22Rv1 (cell line): ENCODE measurements around the gene TEX22.

Experiments used
- H3K27ac ChIP-seq: fragments of 450-650 bp; 2 replicates; pipeline ENCODE4 v1.5.1; 2017
- CTCF ChIP-seq: fragments of 450-650 bp; IDR thresholded peaks from 2 replicates; pipeline ENCODE4 v1.5.1; 2017; ENCODE audit warnings: mild to moderate bottlenecking
- ZFX ChIP-seq: fragments of 450-650 bp; IDR thresholded peaks from 2 replicates; pipeline ENCODE4 v1.6.1; 2017; ENCODE audit warnings: antibody characterized with exemption, borderline replicate concordance

The TEX22 gene

DNA sequence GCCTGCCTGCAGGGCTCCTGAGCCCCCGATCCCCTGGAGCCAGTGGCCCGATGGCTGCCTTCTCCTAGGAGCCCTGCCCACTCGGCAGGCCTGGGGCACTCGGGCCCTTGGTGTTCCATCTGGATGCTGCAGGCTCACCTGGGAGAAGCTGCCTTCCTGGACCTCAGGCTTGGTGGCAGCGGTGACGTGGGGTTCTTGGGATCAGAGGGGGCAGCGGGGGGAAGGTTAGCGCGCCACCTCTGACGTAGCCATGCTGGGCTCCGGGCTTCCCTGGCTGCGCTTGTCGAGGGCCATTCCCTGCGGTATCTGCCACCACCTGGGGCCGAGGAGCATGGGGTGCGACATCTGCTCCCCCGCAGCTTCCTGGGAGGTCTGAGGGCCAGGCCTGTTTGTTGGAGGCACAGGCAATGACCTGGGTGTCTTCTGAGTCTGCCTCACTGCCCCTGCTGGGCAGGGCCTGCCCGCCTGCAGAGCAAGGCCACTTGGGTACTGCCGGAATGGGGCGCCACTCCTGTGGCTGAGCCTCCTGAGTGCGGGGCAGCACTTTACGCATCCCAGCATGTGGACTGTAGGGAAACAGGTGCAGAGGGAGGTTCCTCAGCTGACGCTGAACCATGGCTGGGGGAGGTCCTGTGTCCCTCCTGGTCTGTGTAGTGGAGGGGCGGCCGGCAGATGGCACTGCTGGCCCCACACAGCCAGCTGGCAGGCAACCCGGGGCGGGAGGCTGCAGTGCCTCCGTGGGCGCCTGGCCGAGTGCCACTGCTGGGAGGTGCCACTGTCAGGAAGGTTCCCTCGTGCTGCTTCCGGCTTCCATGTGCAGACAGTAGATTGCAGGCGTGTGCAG lies 41.6 kb downstream of the TEX22 start:
- TF ChIP-seq ZFX: no peak
- peak; percentile 28 for TF ChIP-seq CTCF
- no peak overlapping the region for H3K27ac ChIP-seq

DNA sequence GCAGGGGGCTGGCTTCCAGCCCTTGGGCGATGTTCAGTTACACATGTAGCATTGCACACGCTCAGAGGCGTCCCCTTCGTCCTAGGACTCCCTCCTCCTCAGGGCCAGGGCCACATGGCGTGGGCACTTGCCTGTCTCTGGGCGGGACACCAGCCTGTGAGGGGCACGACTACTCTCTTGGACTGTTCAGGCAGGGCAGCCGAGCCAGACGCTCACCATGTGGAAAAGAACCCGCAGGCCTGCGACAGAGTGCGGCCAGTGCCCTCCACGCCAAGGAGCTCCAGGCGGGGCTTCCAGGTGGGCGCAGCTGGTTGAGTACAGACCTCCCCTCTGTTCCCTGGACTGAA lies 42.2 kb downstream of the TEX22 start:
- H3K27ac ChIP-seq: no peak overlapping the region
- TF ChIP-seq CTCF (no peak), ZFX (no peak)

DNA sequence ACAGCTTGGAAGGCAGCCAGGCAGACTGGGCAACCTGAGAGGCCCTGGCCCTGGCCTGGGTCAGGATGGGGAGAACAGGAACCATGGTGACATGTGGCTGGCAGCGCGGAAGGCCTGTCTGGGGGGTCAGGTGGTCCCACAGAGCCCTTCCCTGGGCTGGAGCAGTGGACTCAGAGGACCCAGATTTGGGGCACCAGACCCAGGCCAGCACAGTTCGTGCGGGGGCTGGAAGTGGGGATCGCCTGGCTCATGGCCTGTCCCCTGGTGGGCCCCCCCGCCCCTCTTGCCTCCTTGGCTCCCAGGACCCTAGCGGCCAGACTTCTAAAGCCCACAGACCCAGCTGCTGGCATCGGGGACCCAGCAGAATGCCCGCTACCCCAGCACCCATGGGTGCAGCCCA lies 42.7 kb downstream of the TEX22 start:
- H3K27ac ChIP-seq: no peak overlapping the region
- TF ChIP-seq ZFX (no peak), CTCF (no peak)

GRCh38 chr14:105442125-105442524 lies 43.8 kb downstream of the TEX22 start:
- TF ChIP-seq CTCF: no peak
- no peak overlapping the region for H3K27ac ChIP-seq

- no peak overlapping the region for H3K27ac ChIP-seq
- no peak for TF ChIP-seq CTCF
- TF ChIP-seq ZFX: no peak
These were observed 44.5 kb downstream of the TEX22 start for GRCh38 chr14:105442834-105443233.

DNA sequence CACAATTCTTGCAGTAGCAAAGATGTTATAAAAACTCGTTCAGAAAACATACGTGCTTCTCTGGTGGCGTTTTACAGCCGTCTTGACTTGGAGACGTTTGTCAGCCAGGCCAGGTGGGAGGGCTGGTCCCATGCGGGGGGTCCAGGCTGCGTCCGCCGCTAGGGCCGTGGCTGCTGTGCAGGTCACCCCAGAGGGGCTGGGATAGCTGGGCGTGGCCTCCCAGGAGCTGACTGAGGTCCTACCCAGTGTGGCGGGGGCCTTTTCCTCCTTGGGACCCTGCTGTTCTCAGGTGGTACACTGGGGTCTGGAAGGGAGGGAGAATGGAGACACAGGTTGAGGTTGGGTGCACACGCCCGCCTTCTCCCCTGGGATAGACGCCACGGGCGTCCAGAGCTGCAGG lies 46.5 kb downstream of the TEX22 start:
- TF ChIP-seq ZFX (no peak), CTCF (no peak)
- H3K27ac ChIP-seq: no peak overlapping the region

GRCh38 chr14:105445290-105445689 lies 47.0 kb downstream of the TEX22 start:
- H3K27ac ChIP-seq: no peak overlapping the region

More at GRCh38 chr14:105445290-105445689, 47.0 kb downstream of the TEX22 start:
- TF ChIP-seq CTCF (no peak), ZFX (no peak)
